Fibroblast of lung (primary cell): ENCODE data around the gene SLC22A1.

Experiments
- EZH2 ChIP-seq: IDR thresholded peaks from 2 replicates; pipeline ENCODE4 v1.5.1; 2012; ENCODE audit warnings: low read length, control low read depth, mild to moderate bottlenecking; ENCODE audit errors: missing control alignments
- TF ChIP-seq, protein P1 (sequence below), 2 donors: IDR thresholded peaks in 1 of 2; conservative IDR thresholded peaks in 1 of 2; 1 replicate in 1 of 2; 2 replicates in 1 of 2; pipeline ENCODE4 v1.5.1; 2011 to 2012; ENCODE audit warnings: low read length in 2 of 2, control low read depth in 1 of 2, inconsistent platforms in 1 of 2, low read depth in 1 of 2, mild to moderate bottlenecking in 1 of 2

DNA sequence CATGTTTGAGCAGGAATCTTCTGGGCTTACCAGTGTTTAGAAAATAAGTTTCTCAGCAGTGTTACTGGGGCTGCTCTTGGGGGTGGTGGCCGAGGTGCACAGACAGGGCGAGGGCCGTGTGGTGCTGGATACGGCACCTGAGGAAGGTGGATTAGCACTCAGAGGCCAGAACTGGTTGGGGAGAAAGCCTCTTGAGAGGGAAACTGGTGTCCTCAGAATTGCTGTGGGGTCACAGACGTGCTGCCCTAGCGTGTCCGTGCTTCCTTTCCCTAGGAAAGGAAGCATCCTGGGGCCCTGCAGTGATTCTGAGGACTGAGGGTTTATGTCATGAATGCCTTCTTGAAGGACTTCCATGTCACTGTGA is 32.1 kb upstream of the SLC22A1 start:
- TF ChIP-seq, protein P1, sequence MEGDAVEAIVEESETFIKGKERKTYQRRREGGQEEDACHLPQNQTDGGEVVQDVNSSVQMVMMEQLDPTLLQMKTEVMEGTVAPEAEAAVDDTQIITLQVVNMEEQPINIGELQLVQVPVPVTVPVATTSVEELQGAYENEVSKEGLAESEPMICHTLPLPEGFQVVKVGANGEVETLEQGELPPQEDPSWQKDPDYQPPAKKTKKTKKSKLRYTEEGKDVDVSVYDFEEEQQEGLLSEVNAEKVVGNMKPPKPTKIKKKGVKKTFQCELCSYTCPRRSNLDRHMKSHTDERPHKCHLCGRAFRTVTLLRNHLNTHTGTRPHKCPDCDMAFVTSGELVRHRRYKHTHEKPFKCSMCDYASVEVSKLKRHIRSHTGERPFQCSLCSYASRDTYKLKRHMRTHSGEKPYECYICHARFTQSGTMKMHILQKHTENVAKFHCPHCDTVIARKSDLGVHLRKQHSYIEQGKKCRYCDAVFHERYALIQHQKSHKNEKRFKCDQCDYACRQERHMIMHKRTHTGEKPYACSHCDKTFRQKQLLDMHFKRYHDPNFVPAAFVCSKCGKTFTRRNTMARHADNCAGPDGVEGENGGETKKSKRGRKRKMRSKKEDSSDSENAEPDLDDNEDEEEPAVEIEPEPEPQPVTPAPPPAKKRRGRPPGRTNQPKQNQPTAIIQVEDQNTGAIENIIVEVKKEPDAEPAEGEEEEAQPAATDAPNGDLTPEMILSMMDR (conservative IDR thresholded peaks at IDR 0.05 in 1 of 2, IDR thresholded peaks at IDR 0.05 in 1 of 2; ENCODE audit: low read depth in 1 of 2, low read length in 2 of 2), result no peak
- TF ChIP-seq EZH2, result no peak
